Stomach (tissue), 9 donors: ENCODE data around the gene ALK. TPM values are rescaled to one million over a fixed set of nuclear protein-coding genes. Genes with fewer than 3 reads are reported as not detected.

Source experiments
- DNase-seq, 2 donors: peaks; one replicate each; pipeline versions ENCODE4 v3.0.0 to v3.0.0-alpha.2; 2013 to 2019
- H3K27ac ChIP-seq, 5 donors: fragments of 200-600 bp in 4 of 5; sonication (generic) in 4 of 5; one replicate each; pipeline ENCODE4 v1.5.1; 2013 to 2019; ENCODE audit warnings: mild to moderate bottlenecking in 1 of 5, moderate library complexity in 1 of 5
- H3K27me3 ChIP-seq, 3 donors: fragments of 200-600 bp; sonication (generic); one replicate each; pipeline ENCODE4 v1.5.1; 2017 to 2019; ENCODE audit warnings: mixed run types in 1 of 3
- H3K36me3 ChIP-seq, 4 donors: fragments of 200-600 bp; sonication (generic); 1 replicate in 3 of 4; 2 replicates in 1 of 4; pipeline ENCODE4 v1.5.1; 2016 to 2019
- H3K4me1 ChIP-seq, 4 donors: fragments of 200-600 bp; sonication (generic); one replicate each; pipeline ENCODE4 v1.5.1; 2016 to 2019
- H3K4me3 ChIP-seq, 4 donors: fragments of 200-600 bp; sonication (generic) in 3 of 4; one replicate each; pipeline ENCODE4 v1.5.1; 2016 to 2019; ENCODE audit warnings: mild to moderate bottlenecking in 1 of 4
- H3K9me3 ChIP-seq, 4 donors: fragments of 200-600 bp; sonication (generic); one replicate each; pipeline ENCODE4 v1.5.1; 2016 to 2019
- CTCF ChIP-seq, 7 experiments: fragments of 450-650 bp in 4 of 7; fragments of 200-600 bp in 3 of 7; sonication (generic) in 3 of 7; IDR thresholded peaks; one replicate each; pipeline ENCODE4 v1.5.1; 2016 to 2019; ENCODE audit warnings: antibody characterized with exemption in 7 of 7, control low read depth in 2 of 7, mild to moderate bottlenecking in 1 of 7
- EP300 ChIP-seq: sonication (generic); formaldehyde crosslinking; IDR thresholded peaks from one replicate; pipeline ENCODE4 v1.6.1; 2017; ENCODE audit warnings: antibody characterized with exemption
- POLR2A ChIP-seq, 4 donors: fragments of 450-650 bp; IDR thresholded peaks; one replicate each; pipeline ENCODE4 v1.6.1; 2016; ENCODE audit warnings: antibody characterized with exemption in 4 of 4, control low read depth in 2 of 4, mild to moderate bottlenecking in 1 of 4, moderate library complexity in 1 of 4
- POLR2AphosphoS5 ChIP-seq, 3 donors: sonication (generic); formaldehyde crosslinking; IDR thresholded peaks; one replicate each; pipeline ENCODE4 v1.6.1; 2016; ENCODE audit warnings: antibody characterized with exemption in 3 of 3
- WGBS, 5 donors: extraction: QIAGEN DNeasy Blood & Tissue Kit in 3 of 5; methylation state at CpG; one replicate each; pipeline versions ENCODE4 v1.1.5 to v1.1.7; 2013 to 2018; 5-methylcytosine and 5-hydroxymethylcytosine counted together
- intact Hi-C: fragments of 100-400 bp; cut with DNase I; formaldehyde crosslinking; loops from one replicate; pipeline ENCODE4 v1.15.1; 2023; ENCODE audit warnings: low total_unique reads
- polyA plus RNA-seq, 3 donors: library from polyadenylated mRNA; stranded (reverse); fragments of 200-250 nt; gene quantifications; one replicate each; pipeline ENCODE4 v1.2.3, GENCODE V29; 2013
- total RNA-seq, 5 donors: library from RNA; depleted of rRNA; stranded (reverse); fragments of >200 nt; gene quantifications; one replicate each; pipeline versions ENCODE4 v1.1.0 to v1.2.3, GENCODE V29; 2014 to 2016
- donor health status: healthy with polysubstance abuse.
- donor health status: Bipolar disorder and iron deficiency.
- donor health status: healthy.

The ALK gene
- total and polyA plus RNA-seq, 8 donors: 0.13 to 0.92 TPM; not detected in 6

DNA sequence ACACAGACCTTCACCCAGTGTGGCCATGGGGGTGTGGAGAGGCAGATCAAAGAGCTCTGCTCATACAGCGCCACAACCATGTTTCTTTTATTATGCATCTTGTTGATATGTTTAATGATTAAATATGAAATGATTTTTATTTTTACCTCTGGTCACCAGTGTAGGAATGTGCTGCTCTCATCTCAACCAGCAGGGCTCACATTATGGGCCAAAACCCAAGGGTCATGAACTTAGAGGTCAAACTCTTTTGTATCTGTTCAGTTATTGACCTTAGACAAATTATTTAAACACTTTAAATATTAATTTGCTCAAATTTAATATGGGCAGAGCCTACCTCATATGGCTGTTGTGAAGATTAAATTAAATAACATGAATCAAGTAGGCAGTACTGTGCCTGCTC is 386.2 kb downstream of the ALK start:
- no peaks in the 10 kb centered on the region for H3K4me1 ChIP-seq
- no peaks in the 10 kb centered on the region for H3K9me3 ChIP-seq
- DNase-seq: no peak
- no peak for TF ChIP-seq POLR2AphosphoS5 (IDR thresholded peaks at IDR 0.05)
- no peak overlapping the region for H3K27ac ChIP-seq
- 80 to 89% (median 86%) methylated on average over 1 of the region's 1 CpG for WGBS, 5 donors
- no peak overlapping the region for H3K4me3 ChIP-seq
- intact Hi-C loops: no loop called here
- H3K27me3 ChIP-seq: no peaks in the 10 kb centered on the region
- no peaks in the 10 kb centered on the region for H3K36me3 ChIP-seq

DNA sequence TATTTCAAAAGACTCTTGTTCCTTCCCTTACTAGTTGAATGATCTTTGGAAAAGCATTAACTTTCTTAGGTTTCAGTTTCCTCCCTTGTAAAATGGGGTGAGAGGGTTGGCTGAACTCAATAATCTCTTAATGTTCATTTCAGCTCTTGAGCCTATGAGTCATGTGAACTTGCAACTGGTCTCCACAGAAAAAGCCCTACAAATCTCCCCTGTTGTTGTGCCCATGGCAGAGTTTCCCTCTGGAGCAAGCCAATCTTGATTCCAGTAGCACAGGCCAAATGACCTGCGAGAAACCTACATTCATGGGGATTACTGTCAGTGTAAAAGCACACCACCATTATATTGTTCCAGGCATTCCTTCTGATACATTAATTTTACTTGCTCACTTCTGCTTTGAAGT is 388.9 kb downstream of the ALK start:
- intact Hi-C loops: no loop called here
- no peaks in the 10 kb centered on the region for H3K9me3 ChIP-seq
- TF ChIP-seq POLR2AphosphoS5 (IDR thresholded peaks at IDR 0.05) (no peak), POLR2A (IDR thresholded peaks at IDR 0.05) (no peak), EP300 (no peak), CTCF (IDR thresholded peaks at IDR 0.05) (no peak)
- no peaks in the 10 kb centered on the region for H3K36me3 ChIP-seq
- H3K4me1 ChIP-seq: peaks cover 0 to 9% (median 2%) of the 10 kb centered on the region in 4 donors
- no peak overlapping the region for H3K4me3 ChIP-seq
- no peaks in the 10 kb centered on the region for H3K27me3 ChIP-seq
- 56 to 86% (median 80%) methylated on average over 1 of the region's 1 CpG for whole genome bisulfite sequencing, 5 donors
- no peak overlapping the region for H3K27ac ChIP-seq
- DNase-seq: no peak

- H3K4me3 ChIP-seq: no peak overlapping the region
- peaks cover 0 to 9% (median 2%) of the 10 kb centered on the region in 4 donors for H3K4me1 ChIP-seq
- H3K27ac ChIP-seq: no peak overlapping the region
- no peak for DNase-seq
- no peaks in the 10 kb centered on the region for H3K27me3 ChIP-seq
- H3K9me3 ChIP-seq: no peaks in the 10 kb centered on the region
- H3K36me3 ChIP-seq: no peaks in the 10 kb centered on the region
- 85 to 93% (median 88%) methylated on average over 4 of the region's 4 CpGs for WGBS, 5 donors
- TF ChIP-seq CTCF (IDR thresholded peaks at IDR 0.05): no peak
- no peak for TF ChIP-seq POLR2A (IDR thresholded peaks at IDR 0.05)
- no peak for TF ChIP-seq POLR2AphosphoS5 (IDR thresholded peaks at IDR 0.05)
- TF ChIP-seq EP300: no peak
- intact Hi-C loops: no loop called here
Observed at GRCh38 chr2:29531626-29532025, 389.8 kb downstream of the ALK start.

- no peaks in the 10 kb centered on the region for H3K27me3 ChIP-seq
- WGBS, 5 donors: 81 to 91% (median 88%) methylated on average over 2 of the region's 2 CpGs
- no peak overlapping the region for H3K27ac ChIP-seq
- H3K36me3 ChIP-seq: no peaks in the 10 kb centered on the region
- intact Hi-C loops: no loop called here
- no peaks in the 10 kb centered on the region for H3K9me3 ChIP-seq
- DNase-seq: no peak
- no peak overlapping the region for H3K4me3 ChIP-seq
- no peak for TF ChIP-seq POLR2A (IDR thresholded peaks at IDR 0.05)
- no peak for TF ChIP-seq EP300
- no peak for TF ChIP-seq POLR2AphosphoS5 (IDR thresholded peaks at IDR 0.05)
- TF ChIP-seq CTCF (IDR thresholded peaks at IDR 0.05): no peak
- peaks cover 0 to 9% (median 2%) of the 10 kb centered on the region in 4 donors for H3K4me1 ChIP-seq
Observed at GRCh38 chr2:29530281-29530680, 391.1 kb downstream of the ALK start.

- Histone ChIP-seq H3K27me3 (no peaks in the 10 kb centered on the region), H3K36me3 (no peaks in the 10 kb centered on the region), H3K9me3 (no peaks in the 10 kb centered on the region), H3K4me3 (no peak overlapping the region), H3K4me1 (peaks cover 0 to 9% (median 2%) of the 10 kb centered on the region in 4 donors), H3K27ac (no peak overlapping the region)
- WGBS, 5 donors: 36 to 55% (median 49%) methylated on average over 17 to 18 of the region's 18 CpGs
- intact Hi-C loops: no loop called here
- TF ChIP-seq CTCF (IDR thresholded peaks at IDR 0.05): no peak
- no peak for TF ChIP-seq EP300
- TF ChIP-seq POLR2AphosphoS5 (IDR thresholded peaks at IDR 0.05): peak in 2 of 3 donors; percentile 12 to 40
- DNase-seq: peak; percentile 39 to 83
Observed at GRCh38 chr2:29528891-29529520, 392.4 kb downstream of the ALK start.
